Muscle of leg (tissue), 16 donors: ENCODE measurements around the gene TRIP4. TPM values are rescaled to one million over a fixed set of nuclear protein-coding genes. Genes with fewer than 3 reads are reported as not detected.
"Not testable (repeated sequence)": the region's sequence is repeated elsewhere in the genome, so short reads cannot be mapped to it uniquely, and the experiment has no call there.

Experiments
- DNase-seq: peaks from one replicate; pipeline ENCODE4 v3.0.0; 2013
- H3K27ac ChIP-seq: one replicate; pipeline ENCODE4 v1.5.1; 2013; ENCODE audit warnings: mild to moderate bottlenecking, low read length, control low read depth
- H3K27me3 ChIP-seq: one replicate; pipeline ENCODE4 v1.6.1; 2013; ENCODE audit warnings: low read length; ENCODE audit not compliant: control insufficient read depth, insufficient read depth
- H3K36me3 ChIP-seq: one replicate; pipeline ENCODE4 v1.6.1; 2013; ENCODE audit warnings: low read length; ENCODE audit not compliant: control insufficient read depth, insufficient read depth
- H3K4me1 ChIP-seq: one replicate; pipeline ENCODE4 v1.6.1; 2013; ENCODE audit warnings: low read length; ENCODE audit not compliant: control insufficient read depth, insufficient read depth
- H3K4me3 ChIP-seq: one replicate; pipeline ENCODE4 v1.5.1; 2013; ENCODE audit warnings: low read length, control low read depth
- H3K9me3 ChIP-seq: replicated peaks from 2 replicates; pipeline ENCODE4 v1.6.1; 2013; ENCODE audit warnings: low read depth, low read length; ENCODE audit not compliant: control insufficient read depth
- WGBS: methylation state at CpG from one replicate; pipeline ENCODE4 v1.1.5; 2013; ENCODE audit warnings: missing lambda C conversion rate; ENCODE audit not compliant: insufficient coverage; 5-methylcytosine and 5-hydroxymethylcytosine counted together
- long read RNA-seq, 11 donors: transcript quantifications; one replicate each; lab custom pipeline, GENCODE V29; 2026
- polyA plus RNA-seq, 8 donors: library from polyadenylated mRNA; unstranded; fragments of 120-200 nt; gene quantifications; one replicate each; pipeline versions ENCODE4 v1.2.1 to v1.2.3, GENCODE V29; 2013; ENCODE audit warnings: inconsistent platforms in 1 of 8, low replicate concordance in 1 of 8; ENCODE audit not compliant: insufficient read length in 8 of 8, insufficient read depth in 1 of 8
- total RNA-seq: library from RNA; stranded (reverse); fragments of 120-200 nt; gene quantifications from one replicate; pipeline ENCODE4 v1.2.4, GENCODE V29; 2013

Gene TRIP4
- total RNA-seq (15.8 TPM), polyA plus RNA-seq (10 to 100 TPM; 24.2 to 28.0 (median 27.1) TPM)
- long read RNA-seq, donor 1, partial matches to known transcripts: 0 of 2 reads
- long read RNA-seq, donor 1, other reads (novel, unspliced or antisense): 0 of 2 reads
- long read RNA-seq, donor 2: 0 reads
- long read RNA-seq, donor 3, partial matches to known transcripts: 0 of 4 reads
- long read RNA-seq, donor 3, other reads (novel, unspliced or antisense): 0 of 4 reads
- long read RNA-seq, donor 4, partial matches to known transcripts: 0 of 2 reads
- long read RNA-seq, donor 4, other reads (novel, unspliced or antisense): 0 of 2 reads
- long read RNA-seq, donor 5, transcript TRIP4-201 (13 exons, 2,045 nt): major isoform, 11 of 11 reads
- long read RNA-seq, donor 5, partial matches to known transcripts: 0 of 11 reads
- long read RNA-seq, donor 5, other reads (novel, unspliced or antisense): 0 of 11 reads
- long read RNA-seq, donor 6, transcript TRIP4-201 (13 exons, 2,045 nt): major isoform, 12 of 25 reads
- long read RNA-seq, donor 6, partial matches to known transcripts: 13 of 25 reads
- long read RNA-seq, donor 6, other reads (novel, unspliced or antisense): 0 of 25 reads
- long read RNA-seq, donor 7, transcript TRIP4-201 (13 exons, 2,045 nt): major isoform, 6 of 6 reads
- long read RNA-seq, donor 7, partial matches to known transcripts: 0 of 6 reads
- long read RNA-seq, donor 7, other reads (novel, unspliced or antisense): 0 of 6 reads
- long read RNA-seq, donor 8, partial matches to known transcripts: 0 of 3 reads
- long read RNA-seq, donor 8, other reads (novel, unspliced or antisense): 0 of 3 reads
- long read RNA-seq, donor 9, partial matches to known transcripts: 6 of 7 reads
- long read RNA-seq, donor 9, other reads (novel, unspliced or antisense): 0 of 7 reads
- long read RNA-seq, donor 10, transcript TRIP4-201 (13 exons, 2,045 nt): major isoform, 6 of 7 reads
- long read RNA-seq, donor 10, partial matches to known transcripts: 0 of 7 reads
- long read RNA-seq, donor 10, other reads (novel, unspliced or antisense): 0 of 7 reads
- long read RNA-seq, donor 11, transcript TRIP4-201 (13 exons, 2,045 nt): major isoform, 6 of 6 reads
- long read RNA-seq, donor 11, partial matches to known transcripts: 0 of 6 reads
- long read RNA-seq, donor 11, other reads (novel, unspliced or antisense): 0 of 6 reads

DNA sequence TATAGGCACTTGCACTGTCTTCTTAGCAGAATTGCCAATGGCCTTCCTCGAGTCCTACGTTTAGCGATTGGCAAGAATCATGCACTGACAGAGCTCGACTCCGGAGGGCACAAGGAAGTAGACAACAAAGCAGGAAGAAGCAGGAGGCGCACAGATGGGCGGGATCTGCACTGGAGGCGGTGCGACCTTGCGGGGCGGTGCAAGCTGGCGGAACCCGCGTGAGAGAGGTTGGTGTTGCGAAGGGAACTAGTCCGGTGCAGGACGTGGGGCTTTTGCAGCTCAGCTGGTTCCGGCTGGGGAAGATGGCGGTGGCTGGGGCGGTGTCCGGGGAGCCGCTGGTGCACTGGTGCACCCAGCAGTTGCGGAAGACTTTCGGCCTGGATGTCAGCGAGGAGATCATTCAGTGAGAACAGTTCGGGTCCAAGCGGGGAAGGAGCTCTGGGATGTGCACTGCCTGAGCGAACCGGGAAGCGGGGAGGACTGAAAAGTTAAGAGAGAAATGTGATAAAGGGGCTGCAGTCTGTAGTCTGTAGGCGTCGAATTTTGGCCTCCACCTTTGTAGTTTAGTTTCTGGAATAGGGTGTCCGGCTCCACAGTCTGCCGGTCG is at the start of gene TRIP4:
TRIP4 (plus strand) TSS at position 275 of the 607 bp plus-strand sequence; CDS start at position 303, 28 bp downstream.
- no peaks in the 10 kb centered on the region for H3K27me3 ChIP-seq

DNA sequence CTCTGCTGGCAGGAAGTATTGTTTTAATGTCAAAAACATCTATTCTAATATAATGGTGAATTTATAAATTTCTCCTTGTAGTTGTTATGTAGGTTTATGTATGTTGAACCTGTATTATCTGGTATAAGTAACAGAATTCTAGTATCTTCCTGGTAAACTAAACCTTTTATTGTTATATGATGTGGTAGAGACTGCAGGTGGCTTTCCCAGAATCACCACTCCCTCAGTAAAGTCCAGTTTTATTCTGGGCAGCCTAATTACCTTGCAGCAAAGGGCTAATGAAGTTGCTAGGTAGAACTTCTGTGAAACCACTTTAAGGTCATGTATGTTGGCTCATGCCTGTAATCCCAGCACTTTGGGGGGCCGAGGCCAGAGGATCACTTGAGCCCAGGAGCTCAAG is 47.3 kb upstream of the TRIP4 start:
- Histone ChIP-seq H3K4me3 (no peak overlapping the region), H3K36me3 (peaks cover 3% of the 10 kb centered on the region), H3K4me1 (no peaks in the 10 kb centered on the region), H3K9me3 (no peaks in the 10 kb centered on the region), H3K27ac (no peak overlapping the region), H3K27me3 (no peaks in the 10 kb centered on the region)
- DNase-seq: no peak
- 100% methylated on average over 1 of the region's 1 CpG for WGBS

More for the DNA sequence above, at the start of gene TRIP4:
- H3K4me3 ChIP-seq: peak within 1 kb of the TSS; percentile 92
- H3K9me3 ChIP-seq: no peaks in the 10 kb centered on the region
- H3K4me1 ChIP-seq: peaks cover 7% of the 10 kb centered on the region
- peak within 1 kb of the TSS; percentile 62 for H3K27ac ChIP-seq
- peak; percentile 98 for DNase-seq
- H3K36me3 ChIP-seq: no peaks in the 10 kb centered on the region
- WGBS: 0% methylated on average over 32 of the region's 35 CpGs

DNA sequence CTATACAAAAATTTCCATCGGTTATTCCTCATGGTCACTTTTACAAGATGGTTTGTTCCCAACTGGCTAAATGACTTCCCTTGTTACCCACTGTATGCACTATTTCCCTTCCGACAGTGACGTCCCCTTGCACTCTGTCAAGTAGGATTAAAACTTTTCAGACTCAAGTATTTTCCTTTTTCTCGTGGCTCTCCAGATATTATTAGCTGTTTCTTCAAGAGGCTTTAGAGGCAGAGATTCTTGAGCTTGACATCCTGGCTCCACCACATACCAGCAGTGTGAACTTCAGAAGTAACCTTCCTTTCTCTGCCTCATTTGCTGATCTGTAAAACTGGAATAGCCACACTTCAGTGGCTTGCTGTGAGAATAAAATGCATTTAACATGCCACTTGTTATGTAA is 45.7 kb upstream of the TRIP4 start:
- peaks cover 3% of the 10 kb centered on the region for H3K36me3 ChIP-seq
- H3K4me1 ChIP-seq: no peaks in the 10 kb centered on the region
- no peaks in the 10 kb centered on the region for H3K9me3 ChIP-seq
- DNase-seq: no peak
- H3K27me3 ChIP-seq: no peaks in the 10 kb centered on the region
- H3K27ac ChIP-seq: no peak overlapping the region
- 82% methylated on average over 3 of the region's 4 CpGs for WGBS
- no peak overlapping the region for H3K4me3 ChIP-seq

DNA sequence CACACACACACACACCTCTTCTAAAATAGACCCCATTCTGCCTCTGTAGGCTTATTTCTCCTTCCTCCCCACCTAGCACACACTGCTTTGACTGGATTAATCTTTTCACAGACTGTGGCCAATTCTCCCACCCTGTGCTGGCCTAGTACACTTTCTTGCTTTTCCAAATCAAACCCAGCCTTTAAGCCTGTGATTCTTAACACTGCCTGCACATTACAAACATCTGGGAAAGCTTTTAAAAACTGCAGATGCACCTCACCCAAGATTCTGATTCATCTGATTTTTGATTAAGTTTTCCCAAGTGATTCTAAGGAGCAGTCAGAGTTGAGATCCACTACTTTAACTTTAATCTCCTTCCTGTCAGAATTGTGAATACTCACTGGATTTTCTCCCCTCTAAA is 44.4 kb upstream of the TRIP4 start:
- no peaks in the 10 kb centered on the region for H3K4me1 ChIP-seq
- no peak overlapping the region for H3K4me3 ChIP-seq
- H3K27me3 ChIP-seq: no peaks in the 10 kb centered on the region
- no peak overlapping the region for H3K27ac ChIP-seq
- H3K36me3 ChIP-seq: peaks cover 3% of the 10 kb centered on the region
- peak; percentile 43 for DNase-seq
- H3K9me3 ChIP-seq: no peaks in the 10 kb centered on the region

DNA sequence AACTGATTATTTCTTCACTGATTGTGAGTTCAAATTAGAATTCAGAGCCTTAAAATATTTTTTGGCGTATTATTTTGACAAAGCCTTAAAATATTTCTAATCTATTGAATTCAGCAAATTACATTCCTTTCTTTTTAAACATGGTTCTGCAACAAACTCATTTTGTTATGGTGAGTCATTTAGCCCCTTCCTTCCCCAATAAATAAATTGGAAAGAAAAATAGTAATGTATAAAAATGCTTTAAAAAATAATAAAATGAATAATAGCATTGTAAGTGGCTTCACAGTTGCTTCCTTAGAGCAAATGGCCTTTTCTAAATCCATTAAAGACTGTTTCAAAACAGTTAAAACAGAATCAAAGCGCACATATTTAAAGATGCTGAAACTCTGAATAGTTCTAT is 43.8 kb upstream of the TRIP4 start:
- H3K36me3 ChIP-seq: peaks cover 3% of the 10 kb centered on the region
- H3K27me3 ChIP-seq: no peaks in the 10 kb centered on the region
- no peak for DNase-seq
- H3K27ac ChIP-seq: no peak overlapping the region
- H3K9me3 ChIP-seq: no peaks in the 10 kb centered on the region
- H3K4me3 ChIP-seq: no peak overlapping the region
- whole genome bisulfite sequencing: no CpG with 5 or more reads among the region's 2 CpGs
- no peaks in the 10 kb centered on the region for H3K4me1 ChIP-seq

DNA sequence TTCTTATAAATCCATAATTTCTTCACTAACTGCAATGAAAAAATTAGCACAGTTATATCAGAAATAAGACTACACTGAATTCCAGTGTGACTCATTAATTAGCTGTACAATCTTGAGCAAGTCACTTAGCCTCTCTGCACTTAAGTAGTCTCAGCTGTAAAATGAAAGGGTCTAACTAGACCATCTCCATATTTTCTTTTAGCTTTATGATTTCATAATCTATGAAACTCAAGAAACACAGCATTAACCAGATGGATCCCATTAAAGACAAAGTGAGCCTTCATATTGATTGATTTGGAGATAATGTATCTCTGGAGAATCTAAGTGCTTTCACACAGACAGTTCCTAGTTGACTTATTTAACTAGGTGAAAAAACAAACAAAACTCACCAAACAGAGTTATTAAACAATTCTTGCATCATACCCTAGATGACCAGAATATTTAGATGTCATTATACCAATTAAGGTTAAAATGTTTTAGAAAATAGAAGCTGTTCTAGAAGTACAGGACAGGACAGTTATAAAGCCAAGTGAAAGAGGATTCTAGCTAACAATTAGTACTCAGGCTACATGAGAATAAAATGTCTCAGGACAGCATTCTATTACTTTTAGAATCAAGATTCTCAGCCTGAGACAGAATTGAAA is 42.9 kb upstream of the TRIP4 start:
- no peaks in the 10 kb centered on the region for H3K9me3 ChIP-seq
- DNase-seq: no peak
- peaks cover 3% of the 10 kb centered on the region for H3K36me3 ChIP-seq
- no peak overlapping the region for H3K27ac ChIP-seq
- no peaks in the 10 kb centered on the region for H3K27me3 ChIP-seq
- H3K4me1 ChIP-seq: no peaks in the 10 kb centered on the region
- no peak overlapping the region for H3K4me3 ChIP-seq

DNA sequence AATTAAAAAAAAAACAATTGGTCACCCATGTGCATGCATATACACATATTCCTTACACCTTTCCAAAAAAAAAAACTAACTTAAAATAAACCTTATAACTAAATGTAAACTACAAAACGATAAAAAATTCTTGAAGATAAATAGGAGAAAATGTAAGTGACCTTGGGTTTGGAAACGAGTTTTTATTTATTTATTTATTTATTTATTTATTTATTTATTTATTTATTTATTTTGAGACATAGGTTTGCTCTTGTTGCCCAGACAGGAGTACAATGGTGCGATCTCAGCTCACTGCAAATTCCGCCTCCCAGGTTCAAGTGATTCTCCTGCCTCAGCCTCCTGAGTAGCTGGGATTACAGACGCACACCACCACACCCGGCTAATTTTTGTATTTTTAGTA is 41.4 kb upstream of the TRIP4 start:
- WGBS: no CpG with 5 or more reads among the region's 6 CpGs
- H3K27me3 ChIP-seq, H3K4me1 ChIP-seq, H3K27ac ChIP-seq, H3K36me3 ChIP-seq, H3K9me3 ChIP-seq, DNase-seq, H3K4me3 ChIP-seq: not testable (repeated sequence)

DNA sequence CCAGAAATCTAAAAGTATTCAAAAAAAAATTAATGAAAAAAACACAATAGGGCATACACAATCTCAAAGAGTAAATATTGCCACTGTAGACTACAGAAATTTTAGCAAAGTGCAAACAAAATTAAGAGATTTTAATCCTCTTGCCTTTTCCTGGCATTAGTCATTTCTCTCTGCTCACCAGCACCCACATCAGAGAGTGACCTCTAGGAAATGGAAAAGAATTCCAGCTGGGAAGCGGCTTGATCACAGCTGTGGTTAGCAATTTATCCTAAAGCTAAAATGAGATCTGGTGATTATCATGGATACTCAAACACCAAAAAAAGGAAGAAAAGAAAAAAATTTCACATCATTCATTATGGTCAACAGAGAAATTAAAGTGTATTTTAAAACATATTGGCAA is 39.2 kb upstream of the TRIP4 start:
- no peaks in the 10 kb centered on the region for H3K27me3 ChIP-seq
- WGBS: no CpG with 5 or more reads among the region's 1 CpG
- H3K9me3 ChIP-seq: no peaks in the 10 kb centered on the region
- H3K4me1 ChIP-seq: no peaks in the 10 kb centered on the region
- H3K4me3 ChIP-seq: no peak overlapping the region
- DNase-seq: no peak
- no peak overlapping the region for H3K27ac ChIP-seq
- H3K36me3 ChIP-seq: no peaks in the 10 kb centered on the region

DNA sequence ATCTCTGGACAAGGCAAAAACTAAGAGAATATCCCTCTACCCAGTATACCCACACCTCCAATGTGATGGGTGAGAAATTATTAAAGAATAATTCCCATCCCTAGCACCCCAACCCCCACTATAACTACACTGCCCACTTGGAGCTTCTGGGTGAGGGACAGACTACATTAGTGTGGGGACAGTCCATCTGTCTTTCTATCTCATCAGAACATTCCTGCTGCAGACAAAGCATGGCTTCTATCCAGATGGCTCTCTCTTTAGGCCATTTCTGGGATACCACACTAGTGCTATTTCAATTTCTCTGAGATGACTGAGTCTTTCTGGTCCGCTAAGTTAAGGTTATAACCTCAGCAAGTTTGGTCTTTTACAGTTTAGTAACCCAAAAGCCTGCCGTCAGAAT is 38.3 kb upstream of the TRIP4 start:
- Histone ChIP-seq H3K4me3 (no peak overlapping the region), H3K27me3 (no peaks in the 10 kb centered on the region), H3K27ac (no peak overlapping the region), H3K4me1 (no peaks in the 10 kb centered on the region), H3K36me3 (no peaks in the 10 kb centered on the region), H3K9me3 (no peaks in the 10 kb centered on the region)
- WGBS: 100% methylated on average over 1 of the region's 2 CpGs
- DNase-seq: no peak
